Myocyte (in vitro differentiated cells): ENCODE measurements around the gene PROK1. TPM values are rescaled to one million over a fixed set of nuclear protein-coding genes. Genes with fewer than 3 reads are reported as not detected.
"Not testable (repeated sequence)": the region's sequence is repeated elsewhere in the genome, so short reads cannot be mapped to it uniquely, and the experiment has no call there.

Experiments
- DNase-seq: peaks from one replicate; pipeline ENCODE4 v3.0.0-alpha.2; 2012; ENCODE audit warnings: low read depth
- polyA plus RNA-seq: library from polyadenylated mRNA; unstranded; fragments of >200 nt; gene quantifications from one replicate; pipeline ENCODE4 v1.2.1, GENCODE V29; 2012; ENCODE audit warnings: missing spikeins
- total RNA-seq: library from RNA; depleted of rRNA; stranded (reverse); fragments of >200 nt; gene quantifications from 2 replicates; pipeline ENCODE4 v1.2.3, GENCODE V29; 2014

Gene PROK1, protein sequence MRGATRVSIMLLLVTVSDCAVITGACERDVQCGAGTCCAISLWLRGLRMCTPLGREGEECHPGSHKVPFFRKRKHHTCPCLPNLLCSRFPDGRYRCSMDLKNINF
- total RNA-seq, result not detected in 2 replicates
- not detected for polyA plus RNA-seq

DNA sequence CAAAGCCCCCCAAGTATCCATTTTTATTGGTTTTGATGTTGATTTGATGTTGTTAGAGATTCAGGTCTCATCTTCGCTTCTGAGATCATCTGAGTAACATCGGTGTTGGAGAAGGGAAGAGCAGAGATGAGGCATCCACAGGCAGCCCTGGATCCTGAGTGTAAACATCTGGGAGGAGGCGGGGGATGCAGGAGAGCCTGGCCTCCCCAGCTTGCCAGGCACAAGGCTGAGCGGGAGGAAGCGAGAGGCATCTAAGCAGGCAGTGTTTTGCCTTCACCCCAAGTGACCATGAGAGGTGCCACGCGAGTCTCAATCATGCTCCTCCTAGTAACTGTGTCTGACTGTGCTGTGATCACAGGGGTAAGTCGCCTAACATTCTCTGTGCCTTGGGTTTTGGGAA, at the start of gene PROK1:
PROK1 (plus strand) TSS at position 221 of the 400 bp plus-strand sequence; CDS start at position 289, 68 bp downstream.
- DNase-seq, result no peak

GRCh38 chr1:110403805-110404204, 47.1 kb upstream of the PROK1 start:
- DNase-seq, result no peak

DNA sequence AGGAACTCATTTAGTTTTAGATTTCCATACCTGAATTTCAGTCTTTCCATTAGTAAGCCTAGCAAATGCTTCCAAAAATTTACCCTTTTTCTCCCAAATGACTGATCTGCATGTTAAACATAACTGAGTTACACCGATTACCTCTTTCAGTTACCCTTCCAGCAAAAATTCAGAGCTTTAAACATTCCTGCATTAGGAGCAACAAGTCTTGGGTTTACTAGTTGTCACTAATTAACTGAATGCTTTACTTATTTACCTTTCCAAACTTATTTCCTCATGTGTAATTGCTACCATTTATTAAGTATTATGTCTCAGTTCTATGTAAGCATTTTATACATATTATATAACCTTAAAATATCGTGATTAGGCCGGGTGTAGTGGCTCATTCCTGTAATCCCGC, 46.5 kb upstream of the PROK1 start:
- DNase-seq, result no peak

DNA sequence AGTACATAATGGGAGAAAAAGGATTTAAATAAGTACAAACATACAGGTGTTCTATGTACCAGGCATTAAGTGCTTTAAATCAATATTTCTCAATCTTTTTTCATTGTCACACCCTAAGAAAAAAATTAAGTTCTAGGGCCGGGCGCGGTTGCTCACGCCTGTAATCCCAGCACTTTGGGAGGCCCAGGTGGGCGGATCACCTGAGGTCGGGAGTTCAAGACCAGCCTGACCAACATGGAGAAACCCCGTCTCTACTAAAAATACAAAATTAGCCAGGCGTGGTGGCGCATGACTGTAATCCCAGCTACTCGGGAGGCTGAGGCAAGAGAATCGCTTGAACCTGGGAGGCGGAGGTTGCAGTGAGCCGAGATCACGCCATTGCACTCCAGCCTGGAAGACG, 44.5 kb upstream of the PROK1 start:
- DNase-seq, result not testable (repeated sequence)

DNA sequence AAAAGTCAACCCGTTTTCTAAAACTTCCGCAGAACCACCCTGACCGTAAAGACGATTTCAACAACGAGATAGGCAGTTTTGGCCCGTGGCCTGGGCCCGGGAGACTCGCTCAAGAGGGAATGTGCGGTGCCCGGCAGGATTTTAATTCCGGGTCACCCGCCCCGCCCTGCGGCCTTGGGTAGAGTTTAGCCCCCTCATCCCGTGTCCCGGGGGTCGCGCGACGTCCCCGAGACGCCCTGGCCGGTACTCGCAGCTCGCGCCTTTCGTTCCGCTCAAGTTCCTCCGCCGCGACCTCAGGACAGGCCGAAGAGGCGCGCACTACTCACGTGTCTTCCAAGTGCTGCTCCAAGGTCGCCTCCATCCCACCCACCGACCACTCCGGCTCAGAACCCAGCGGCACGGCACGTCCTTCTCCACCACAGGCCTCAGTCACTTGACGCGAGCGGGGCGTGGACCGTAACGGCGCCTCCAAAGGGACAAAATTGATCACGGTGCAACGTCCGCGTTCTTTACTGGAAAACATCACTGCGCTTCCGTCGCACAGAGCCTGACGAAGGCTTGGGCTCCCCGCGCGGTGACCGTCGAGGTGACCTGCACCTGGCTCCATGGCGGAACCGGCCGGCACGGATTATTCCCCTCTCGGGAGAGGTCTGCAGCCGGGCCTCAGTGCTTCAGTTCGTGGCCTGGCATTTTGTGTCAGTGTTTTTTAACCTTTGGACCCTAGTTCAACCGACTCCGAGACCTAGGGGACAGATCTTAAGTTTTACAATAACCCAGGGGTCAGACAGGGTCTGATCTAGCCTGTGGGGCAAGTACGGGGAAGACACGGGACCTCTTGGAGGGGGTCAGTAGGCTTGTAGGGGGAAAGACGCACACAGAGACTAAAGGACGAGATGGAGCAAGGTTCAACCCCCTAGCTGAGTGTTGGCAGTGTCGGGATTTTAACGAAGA, 43.4 kb upstream of the PROK1 start, which contains the start of gene LAMTOR5:
LAMTOR5 (minus strand) TSS at position 435 of the 951 bp plus-strand sequence; CDS start at position 361, 74 bp downstream.
- peak; percentile 96 for DNase-seq

GRCh38 chr1:110408488-110408887, 42.5 kb upstream of the PROK1 start:
- DNase-seq, result no peak

DNA sequence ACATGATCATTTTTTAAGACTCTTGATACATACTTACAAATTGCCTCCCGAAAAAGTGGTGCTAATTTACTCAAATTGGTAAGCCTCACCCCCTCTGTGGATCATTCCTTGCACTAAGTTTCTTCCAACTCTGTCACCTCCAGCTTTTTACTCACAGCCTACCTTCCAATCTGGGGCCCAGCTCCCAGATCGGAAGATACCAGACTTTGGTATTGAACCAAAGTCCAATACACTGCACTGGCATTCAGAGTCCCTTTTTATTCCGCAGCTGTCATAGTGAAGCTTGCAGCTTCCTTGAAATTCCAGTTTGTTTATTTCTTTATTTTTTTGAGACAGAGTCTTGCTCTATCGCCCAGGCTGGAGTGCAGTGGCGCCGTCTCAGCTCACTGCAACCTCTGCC, 41.6 kb upstream of the PROK1 start:
- DNase-seq, result no peak

- DNase-seq, result no peak
Observed at GRCh38 chr1:110411173-110411735, 39.7 kb upstream of the PROK1 start.

DNA sequence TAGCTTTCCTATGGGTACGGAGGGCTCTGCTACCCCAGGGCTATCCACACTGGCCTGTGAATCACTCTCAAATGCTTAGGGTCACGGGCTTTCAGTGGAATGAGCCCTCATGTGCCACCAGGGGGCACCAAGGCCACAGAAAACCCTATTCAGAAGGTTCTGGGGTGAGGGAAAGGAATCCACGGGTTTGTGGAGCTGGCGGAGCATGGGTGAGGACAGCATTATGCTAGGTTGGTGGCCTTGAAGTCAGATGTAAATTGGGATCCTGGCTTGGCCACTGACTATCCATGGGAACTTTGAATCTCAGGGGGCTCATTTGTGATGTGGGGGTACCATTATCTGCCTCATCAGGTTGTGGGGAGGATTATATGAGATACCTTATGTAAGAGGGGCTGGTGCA, 38.4 kb upstream of the PROK1 start:
- peak; percentile 78 for DNase-seq

- not testable (repeated sequence) for DNase-seq
Observed at GRCh38 chr1:110413045-110413444, 37.9 kb upstream of the PROK1 start.

DNA sequence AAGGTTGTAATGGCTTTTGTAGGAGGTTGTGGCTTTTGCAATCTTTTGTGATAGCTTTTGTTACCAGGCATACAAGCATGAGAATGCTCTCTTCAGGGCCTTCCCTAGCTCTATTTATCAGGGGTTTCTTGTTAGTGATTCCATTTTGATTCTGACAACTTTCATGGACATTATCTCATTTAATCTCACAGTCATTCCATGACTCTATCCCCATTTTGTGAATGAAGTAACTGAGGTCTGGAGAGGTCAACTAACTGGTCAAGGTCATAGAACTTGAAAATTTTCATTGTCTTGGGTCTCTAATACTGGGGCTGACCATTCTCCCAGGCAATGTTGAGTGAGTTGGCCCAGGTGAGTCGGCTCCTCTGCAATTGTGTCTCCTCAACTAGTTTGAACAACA, 32.2 kb upstream of the PROK1 start:
- no peak for DNase-seq

- DNase-seq, result no peak
Observed at GRCh38 chr1:110420023-110420662, 30.8 kb upstream of the PROK1 start.

- DNase-seq, result peak; percentile 26
Observed at GRCh38 chr1:110420874-110421793, 29.8 kb upstream of the PROK1 start.

GRCh38 chr1:110424699-110425611, 26.0 kb upstream of the PROK1 start:
- DNase-seq, result peak; percentile 8

DNA sequence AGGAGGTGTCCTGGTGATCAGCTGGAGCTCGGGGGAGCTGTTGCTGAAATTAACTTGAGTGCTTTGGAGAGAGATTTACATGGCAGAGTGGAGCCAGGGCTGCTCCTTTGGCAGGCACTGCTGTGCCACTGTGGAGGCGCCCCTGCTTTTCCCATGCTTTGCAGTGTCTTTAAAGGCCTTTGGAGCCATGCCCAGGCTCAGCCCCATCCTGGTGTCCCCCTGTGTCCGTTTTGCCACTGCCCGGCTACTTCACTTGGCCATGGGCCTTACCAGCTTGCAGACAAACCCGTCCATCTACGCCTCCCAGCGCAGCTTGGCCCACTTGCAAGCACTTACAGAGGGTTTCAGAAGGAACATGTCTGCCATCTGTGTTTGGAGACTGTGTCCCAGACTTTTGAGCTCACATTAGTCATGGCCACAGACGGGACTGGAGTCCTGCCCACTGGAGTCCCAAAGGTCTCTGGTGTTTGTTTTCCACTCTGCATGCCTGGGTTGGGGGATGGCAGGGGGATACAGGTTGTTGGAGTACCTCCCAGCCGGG, 25.3 kb upstream of the PROK1 start:
- DNase-seq, result peak; percentile 15

DNA sequence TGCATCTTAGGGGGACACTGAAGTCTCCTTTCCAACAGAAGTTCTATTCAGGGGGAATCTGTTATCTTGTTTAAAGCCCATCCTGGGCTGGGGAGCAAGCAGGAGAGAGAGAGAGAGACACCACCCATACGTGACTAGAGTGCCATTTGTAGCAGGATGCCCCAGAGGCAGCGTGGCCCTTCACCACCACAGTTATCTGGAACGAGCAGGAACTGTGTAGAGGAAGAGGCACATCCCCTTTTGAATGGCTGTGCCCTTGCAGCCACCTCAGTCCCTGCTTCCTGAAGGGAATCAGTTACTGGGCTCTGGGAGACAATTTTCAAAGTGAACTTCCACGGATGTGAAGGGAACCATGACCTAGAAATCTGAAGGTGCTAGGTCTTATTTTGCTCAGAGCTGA, 24.1 kb upstream of the PROK1 start:
- no peak for DNase-seq

DNA sequence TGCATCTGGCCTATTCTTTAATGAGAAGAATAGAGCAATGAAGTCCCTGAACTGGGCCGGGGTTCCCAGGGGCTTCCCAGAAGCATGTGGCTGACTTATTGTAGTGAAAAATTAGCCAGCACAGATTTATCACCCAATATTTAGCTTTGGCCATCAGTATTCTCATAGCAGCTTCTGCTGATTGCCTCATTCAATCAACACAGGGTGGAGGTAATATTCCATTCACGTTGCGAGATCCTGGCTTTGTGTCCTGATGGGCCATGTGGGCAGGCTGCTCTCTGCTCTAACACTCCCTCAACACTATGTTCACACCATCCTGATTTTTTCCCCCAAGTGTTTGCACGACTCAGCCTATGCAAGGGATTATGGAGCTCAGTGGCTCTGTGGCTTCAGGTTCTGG, 22.0 kb upstream of the PROK1 start:
- DNase-seq, result no peak

- no peak for DNase-seq
Observed at GRCh38 chr1:110430366-110430765, 20.6 kb upstream of the PROK1 start.

DNA sequence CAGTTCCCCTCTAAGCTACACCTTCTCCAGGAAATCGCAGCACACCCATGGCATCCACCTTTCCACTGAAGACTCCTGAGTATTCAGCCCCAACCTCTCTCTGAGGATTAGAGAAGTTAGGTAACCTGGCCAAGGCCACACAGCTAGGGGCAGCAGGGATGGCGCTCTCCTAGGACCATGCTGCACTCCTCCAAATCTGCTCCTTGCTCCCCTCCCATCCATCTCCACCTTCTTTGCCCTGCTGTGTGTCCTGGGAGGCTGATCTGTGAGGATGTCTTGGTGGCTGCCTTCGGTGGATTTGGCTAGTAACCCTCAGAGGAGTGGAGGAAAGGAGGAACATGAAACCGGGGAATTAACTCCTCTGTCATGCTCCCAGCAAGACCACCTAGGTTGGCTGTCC, 20.0 kb upstream of the PROK1 start:
- no peak for DNase-seq
